GM11168 (cell line): ENCODE measurements around the gene YY1.
"Not testable (repeated sequence)": the region's sequence is repeated elsewhere in the genome, so short reads cannot be mapped to it uniquely, and the experiment has no call there.

ENCODE experiments used
- in situ Hi-C: fragments of 300-500 bp; cut with MboI; formaldehyde crosslinking; loops from one replicate; pipeline ENCODE4 v1.12.0; 2022; ENCODE audit warnings: low sequenced_read_pairs; ENCODE audit not compliant: unreplicated experiment

YY1 gene

DNA sequence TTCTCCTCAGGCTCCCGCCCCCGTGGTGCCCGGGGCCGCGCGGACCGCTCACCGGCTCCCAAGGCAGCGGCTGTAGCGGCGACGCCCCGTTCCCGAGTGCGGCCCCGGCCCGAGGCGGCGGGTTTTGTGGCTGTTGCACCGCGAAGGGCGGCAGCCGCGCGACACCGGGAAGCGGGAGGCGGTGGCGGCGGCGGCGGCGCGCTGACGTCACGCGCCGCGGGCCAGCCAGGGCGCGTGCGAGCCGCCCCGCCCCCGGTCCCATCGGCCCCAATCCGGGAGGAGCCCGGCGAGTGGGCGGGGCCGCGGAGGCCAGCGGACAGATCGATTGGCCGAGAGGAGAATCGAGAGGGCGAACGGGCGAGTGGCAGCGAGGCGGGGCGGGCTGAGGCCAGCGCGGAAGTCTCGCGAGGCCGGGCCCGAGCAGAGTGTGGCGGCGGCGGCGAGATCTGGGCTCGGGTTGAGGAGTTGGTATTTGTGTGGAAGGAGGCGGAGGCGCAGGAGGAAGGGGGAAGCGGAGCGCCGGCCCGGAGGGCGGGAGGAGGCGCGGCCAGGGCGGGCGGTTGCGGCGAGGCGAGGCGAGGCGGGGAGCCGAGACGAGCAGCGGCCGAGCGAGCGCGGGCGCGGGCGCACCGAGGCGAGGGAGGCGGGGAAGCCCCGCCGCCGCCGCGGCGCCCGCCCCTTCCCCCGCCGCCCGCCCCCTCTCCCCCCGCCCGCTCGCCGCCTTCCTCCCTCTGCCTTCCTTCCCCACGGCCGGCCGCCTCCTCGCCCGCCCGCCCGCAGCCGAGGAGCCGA is at the start of gene YY1:
Gene YY1, plus strand, starts transcription at position 726 of the 792 bp plus-strand sequence. CDS start 101 bp downstream, outside the sequence.
- in situ Hi-C loops: no loop called here

DNA sequence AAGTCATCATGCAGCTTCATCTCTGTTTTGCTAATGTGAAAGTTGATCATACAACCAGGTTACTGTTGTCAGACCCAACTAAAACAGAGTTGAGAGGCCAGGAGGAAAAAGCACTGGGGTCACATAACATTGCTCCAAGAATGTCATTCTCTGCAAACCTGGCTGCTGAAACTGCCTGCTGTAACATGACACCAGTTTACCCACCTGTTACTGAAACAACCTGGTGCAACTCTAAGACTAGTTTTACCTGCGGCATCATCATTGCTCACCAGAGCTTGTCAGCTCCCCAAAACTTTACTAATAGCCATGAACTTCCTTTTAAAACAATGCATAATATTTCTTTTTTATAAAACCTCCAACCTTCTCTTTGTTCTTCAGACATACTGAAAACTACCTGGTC is 48.8 kb upstream of the YY1 start:
- in situ Hi-C loops: no loop called here

DNA sequence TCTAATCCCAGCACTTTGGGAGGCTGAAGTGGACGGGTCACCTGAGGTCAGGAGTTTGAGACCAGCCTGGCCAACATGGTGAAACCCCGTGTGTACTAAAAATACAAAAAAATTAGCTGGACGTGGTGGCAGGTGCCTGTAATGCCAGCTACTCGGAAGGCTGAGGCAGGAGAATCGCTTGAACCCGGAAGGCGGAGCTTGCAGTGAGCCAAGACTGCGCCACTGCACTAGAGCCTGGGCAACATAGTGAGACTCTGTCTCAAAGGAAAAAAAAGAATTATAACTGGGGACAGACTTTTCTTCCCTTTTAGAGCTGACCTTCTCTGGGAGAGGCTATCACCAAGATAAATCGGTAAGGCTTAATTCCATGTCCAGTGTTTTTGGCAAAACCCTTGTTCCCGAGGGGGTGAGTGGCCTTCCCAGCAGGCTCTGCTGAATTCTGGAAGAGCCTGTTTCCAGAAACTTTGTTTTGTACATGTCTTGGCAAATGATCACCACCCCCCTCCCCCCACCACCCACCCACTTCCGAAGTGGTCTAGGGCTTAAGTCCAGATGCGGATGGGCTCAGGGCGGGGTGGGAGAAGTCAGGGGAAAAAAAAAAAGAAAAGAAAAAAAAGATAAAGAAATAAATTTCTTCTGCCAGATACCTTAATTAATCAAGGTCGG is 47.2 kb upstream of the YY1 start:
- in situ Hi-C loops: no loop called here

DNA sequence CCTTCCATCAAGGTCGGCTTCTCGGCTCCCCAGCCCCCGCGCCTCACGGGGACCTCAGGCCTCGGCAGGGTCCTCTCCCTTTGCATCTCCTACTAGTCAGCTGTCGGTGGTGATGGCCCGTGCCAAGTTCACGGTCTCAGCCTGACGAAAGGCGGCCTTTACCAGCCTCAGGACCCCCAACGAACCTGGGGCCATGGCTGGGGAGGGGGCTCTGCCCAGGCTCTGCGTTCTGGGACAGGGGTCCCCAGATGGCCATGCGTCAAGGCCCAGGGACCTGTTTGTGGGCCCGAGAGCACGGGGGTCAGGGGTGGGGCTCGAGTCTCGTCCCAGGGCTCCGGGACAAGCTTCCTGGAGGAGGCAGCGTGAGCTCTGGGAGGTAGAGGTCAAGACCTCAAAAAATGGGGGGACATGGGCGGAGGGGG is 46.7 kb upstream of the YY1 start:
- in situ Hi-C loops: no loop called here

DNA sequence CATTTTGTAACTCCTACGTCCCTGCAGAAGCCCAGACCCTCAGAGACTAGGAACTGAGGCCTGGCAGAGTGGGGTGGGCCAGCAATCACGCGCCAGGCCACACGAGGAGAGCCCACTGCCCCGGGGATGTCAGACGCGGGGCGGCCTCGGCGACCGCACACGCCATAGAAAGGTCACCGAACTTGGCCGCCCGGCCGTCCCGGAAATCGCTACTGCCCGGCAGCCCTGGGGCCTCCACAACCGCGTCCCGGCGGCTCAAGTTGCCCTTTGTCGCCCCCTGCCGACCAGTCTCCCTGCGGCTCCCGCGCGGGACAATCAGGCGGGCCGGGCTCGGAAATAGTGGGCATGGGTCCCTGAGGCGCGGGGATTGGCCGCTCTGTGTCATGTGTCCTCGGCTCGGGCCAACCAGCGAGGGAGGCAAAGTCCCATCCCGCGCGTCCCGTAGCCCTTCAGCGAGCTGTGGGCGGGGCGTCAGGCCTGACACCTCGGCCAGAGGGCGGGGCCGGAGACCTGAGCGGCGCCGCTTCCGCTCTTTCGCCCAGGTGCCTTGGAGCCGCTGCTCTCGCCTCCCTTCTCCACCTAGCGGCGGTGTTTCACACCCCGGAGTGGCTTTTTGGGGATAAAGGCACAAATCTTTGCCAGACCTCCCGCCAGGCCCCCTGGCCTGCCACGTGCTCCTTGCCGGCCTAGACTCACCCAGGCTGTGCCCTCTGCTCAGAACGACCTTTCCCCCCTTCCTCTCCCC is 46.1 kb upstream of the YY1 start:
- in situ Hi-C loops: no loop called here

DNA sequence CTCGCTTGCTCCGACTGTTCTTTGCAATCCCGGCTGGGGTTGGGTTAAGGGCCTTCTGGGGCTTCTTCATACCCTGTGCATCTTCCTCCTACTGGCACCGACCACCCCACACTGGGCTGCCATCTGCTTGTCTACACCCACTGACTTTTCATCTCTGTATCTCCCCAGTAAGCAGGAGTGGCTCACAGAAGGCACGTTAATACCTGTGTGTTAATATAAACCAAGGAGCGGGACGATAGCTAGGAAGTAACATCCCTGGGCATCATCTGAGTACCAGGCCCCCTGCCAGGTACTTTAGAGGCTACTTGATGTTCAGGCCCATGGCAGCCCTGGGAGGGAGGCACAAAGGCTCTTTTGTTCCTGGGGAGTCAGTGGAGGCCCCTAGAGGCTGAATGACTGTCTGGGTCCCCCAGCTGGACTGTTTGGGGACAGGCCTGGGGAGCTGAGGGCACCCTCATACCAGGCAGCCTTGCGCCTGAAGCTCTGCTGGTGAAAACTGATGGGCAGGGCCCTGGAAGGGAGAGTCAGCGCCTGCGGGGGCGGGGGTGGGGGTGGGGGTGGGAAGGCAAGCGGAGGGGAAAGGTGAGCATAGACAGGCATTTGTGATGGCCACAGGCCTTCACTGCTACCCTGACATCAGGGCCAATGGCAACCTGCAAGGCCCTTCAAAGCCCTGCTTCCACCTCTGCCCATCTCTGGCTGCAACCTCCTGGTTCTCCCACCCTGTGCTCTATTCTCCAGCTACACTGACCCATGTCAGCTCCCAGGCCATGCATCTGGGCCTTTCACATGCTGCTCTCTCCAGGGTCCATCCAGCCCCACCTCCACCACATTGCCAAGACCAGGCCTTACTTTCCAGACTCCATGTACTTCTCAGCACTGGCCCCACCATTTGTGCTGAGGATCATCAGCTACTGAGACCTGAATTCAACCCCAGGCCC is 45.3 kb upstream of the YY1 start:
- in situ Hi-C loops: no loop called here

DNA sequence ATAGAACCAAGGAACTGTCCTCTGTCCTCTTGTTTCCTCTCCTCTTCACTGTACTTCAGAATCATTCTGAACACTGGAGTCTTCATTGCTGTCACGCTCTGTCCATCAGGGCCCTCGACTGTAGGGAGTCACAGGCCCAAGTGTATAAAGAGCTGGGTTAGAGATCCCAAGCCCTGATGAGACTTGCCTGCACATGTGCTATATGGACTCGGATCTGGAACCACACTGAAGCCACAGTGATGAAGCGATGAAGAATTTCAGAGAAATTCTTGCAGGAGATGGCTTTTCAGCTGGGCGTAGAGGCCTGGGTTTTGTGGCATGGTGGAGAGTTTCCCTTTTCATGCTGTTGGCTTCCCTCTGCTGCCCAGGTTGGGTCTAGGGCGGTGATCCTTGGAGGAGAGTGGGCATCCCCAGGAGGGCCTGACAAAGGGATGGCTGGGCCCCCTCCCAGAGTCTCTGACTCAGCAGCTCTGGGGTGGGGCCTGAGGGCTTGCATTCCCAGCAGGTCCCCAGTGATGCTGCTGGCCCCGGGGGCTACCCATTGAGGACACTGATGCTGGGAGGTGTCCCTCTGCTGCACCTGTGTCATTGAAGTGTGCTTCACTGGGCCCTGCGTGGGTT is 39.6 kb upstream of the YY1 start:
- in situ Hi-C loops: no loop called here

DNA sequence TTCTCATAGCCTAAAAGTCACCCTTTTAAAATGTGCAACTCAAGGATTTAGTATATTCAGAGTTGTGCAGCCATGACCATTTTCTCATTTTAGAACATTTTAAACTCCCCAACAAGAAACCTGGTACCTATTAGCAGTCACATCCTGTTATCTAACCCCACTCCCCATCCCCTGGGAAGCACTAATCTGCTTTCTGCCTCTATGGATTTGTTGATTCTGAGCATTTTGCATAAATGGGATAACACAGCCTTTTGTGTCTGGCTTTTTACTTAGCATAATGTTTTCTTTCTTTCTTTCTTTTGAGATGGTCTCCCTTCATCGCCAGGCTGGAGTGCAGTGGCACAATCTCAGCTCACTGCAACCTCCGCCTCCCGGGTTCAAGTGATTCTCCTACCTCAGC is 38.6 kb upstream of the YY1 start:
- in situ Hi-C loops: no loop called here

DNA sequence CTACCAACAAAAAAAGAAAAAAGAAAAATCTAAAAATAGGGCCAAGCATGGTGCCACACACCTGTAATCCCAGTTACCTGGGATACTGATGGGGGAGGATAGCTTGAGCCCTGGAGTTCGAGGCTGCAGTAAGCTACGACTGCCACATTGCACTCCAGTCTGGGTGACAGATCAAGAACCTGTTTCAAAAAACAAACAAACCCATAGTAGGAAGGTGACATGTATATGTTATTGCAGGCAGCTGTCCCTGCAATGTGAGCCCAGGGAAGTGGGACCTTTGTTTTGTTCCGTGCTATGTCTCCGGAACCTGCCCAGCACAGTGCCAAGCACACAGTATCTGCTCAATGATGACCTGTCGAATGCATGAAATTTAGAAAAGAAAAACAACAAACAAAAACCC is 37.2 kb upstream of the YY1 start:
- in situ Hi-C loops: no loop called here

DNA sequence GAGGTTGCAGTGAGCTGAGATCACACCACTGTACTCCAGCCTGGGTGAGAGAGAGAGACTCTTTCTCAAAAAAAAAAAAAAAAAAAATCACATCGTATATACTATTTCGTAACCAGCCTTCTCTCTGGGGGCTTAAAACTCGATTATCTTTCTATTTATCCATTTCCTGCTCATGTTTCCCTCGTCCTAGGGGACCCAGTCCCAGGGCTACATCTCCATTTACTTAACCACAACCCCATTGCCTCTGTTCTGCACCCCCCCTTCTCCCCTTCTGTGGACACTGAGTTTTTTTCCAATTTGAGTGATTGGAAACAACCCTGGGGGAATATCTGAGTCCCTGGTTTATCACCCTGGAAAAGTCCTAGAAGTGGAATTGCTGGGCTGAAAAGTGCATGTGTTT is 36.2 kb upstream of the YY1 start:
- in situ Hi-C loops: no loop called here

DNA sequence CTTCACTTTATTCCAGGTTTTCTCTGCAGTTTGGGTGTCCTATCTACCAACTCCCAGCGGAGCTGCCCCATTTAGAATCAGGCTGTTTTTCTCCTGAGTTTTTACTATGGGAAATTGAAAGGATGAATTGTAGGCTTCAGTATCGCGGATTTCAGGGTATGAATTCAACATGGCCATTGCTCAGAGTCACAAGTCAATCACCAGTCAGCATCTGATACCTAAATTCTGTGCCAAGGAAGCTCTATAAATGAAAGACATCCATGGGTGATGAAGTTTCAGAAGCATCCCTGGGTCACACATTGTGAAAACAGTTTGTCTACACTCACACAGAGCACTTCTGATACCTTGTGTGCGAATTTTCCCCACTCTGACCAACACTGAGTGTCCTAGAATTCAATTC is 35.8 kb upstream of the YY1 start:
- in situ Hi-C loops: no loop called here

DNA sequence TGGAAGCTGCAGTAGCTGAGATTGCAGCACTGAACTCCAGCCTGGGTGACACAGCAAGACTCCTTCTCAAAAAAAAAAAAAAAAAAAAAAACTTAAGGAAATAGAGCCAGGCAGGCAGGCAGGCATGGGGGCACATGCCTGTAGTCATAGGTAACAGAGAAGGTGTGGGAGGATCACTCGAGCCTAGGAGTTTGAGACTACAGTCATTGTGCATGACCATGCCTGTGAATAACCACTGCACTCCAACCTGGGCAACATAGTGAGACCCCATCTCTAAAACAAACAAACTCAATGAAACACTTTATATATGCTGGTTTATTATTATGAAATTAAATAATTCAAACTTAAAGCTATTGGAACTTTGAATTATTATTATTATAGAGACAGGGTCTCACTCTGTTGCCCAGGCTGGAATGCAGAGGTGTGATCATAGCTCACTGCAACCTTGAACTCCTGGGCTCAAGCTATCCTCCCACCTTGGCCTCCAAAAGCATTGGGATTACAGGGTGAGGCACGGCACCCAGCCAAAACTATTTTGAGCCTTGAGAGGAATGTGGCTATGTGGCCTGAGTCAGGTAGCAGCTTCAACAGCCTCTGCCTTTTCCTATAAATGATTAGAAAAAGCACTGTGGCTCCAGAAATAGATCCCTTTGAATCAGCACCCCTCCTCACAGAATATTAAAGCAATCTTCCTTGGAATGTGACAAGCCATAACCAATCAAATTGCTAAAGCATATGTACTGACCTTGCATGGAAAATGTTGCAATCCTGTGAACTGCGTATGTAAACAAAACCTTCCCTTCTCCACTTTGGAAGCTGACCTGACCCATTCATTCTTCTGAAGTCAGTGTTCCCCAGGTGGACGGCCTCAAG is 34.7 kb upstream of the YY1 start:
- in situ Hi-C loops: no loop called here

DNA sequence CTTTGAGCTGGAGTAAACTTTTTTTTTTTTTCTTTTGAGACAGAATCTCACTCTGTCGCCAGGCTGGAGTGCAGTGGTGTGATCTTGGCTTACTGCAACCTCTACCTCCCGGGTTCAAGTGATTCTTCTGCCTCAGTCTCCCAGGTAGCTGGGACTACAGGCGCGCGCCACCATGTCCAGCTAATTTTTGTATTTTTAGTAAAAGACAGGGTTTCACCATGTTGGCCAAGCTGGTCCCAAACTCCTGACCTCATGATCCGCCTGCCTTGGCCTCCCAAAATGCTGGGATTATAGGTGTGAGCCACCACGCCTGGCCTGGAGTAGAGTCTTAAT is 34.1 kb upstream of the YY1 start:
- in situ Hi-C loops: not testable (repeated sequence)

DNA sequence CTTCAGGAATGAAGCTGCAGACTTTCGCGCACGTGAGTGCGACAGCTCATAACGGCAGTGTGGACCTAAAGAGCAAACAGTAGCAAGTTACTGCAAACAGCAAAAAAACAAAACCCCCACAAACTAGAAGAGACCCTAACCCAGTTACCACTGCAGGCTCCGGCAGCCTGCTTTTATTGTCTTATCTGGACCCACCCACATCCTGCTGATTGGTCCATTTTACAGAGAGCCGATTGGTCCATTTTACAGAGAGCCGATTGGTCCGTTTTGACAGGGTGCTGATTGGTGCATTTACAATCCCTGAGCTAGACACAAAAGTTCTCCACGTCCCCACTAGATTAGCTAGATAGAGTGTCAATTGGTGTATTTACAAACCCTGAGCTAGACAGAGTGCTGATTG is 31.4 kb upstream of the YY1 start:
- in situ Hi-C loops: not testable (repeated sequence)

DNA sequence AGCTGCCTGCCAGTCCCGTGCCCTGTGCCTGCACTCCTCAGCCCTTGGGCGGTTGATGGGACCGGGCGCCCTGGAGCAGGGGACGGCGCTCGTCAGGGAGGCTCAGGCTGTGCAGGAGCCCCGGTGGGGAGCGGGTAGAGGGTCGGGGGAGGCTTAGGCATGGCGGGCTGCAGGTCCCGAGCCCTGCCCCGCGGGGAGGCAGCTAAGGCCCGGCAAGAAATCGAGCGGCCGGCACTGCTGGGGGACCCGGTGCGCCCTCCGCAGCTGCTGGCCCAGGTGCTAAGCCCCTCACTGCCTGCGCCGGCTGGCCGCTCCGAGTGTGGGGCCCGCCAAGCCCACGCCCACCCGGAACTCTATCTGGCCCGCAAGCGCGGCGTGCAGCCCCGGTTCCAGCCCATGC is 30.8 kb upstream of the YY1 start:
- in situ Hi-C loops: not testable (repeated sequence)

DNA sequence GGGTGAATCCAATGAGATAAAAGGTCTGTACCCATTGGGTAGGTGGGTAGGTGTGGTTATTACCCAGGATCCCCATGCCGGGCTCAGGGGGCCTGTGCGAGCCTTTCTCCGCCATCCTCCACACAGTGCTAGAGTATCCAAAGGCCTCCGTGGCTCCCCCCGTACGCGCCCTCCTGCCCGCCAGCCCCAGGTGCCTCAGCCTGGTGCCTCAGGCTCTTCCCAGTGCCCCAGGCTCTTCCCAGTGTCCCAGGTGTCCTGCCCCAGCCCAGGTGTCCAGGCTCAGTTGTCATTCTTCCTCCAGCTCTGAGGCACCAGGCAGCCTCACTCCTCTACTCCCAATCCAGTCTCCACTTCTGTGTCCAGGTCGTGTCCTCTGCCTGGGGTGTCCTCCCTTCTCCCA is 27.6 kb upstream of the YY1 start:
- in situ Hi-C loops: no loop called here

DNA sequence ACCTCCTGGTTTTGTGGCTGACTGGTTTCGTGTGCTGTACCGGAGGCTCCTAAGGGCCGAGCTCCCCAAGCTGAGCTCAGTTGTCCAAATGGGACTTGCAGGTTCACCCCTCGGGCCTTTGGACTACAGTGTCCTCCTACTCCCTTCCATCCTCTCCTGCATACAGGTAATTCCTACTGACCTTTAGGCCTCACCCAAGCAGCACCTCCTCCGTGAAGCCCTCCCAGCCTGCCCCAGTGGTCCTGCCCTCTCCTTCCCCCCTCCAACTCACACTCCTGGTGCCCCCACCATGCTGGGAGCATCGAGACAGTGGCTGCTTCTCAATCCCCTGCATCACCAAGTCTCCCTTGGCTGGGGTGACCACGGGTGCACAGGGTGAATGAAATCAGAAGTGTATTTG is 27.1 kb upstream of the YY1 start:
- in situ Hi-C loops: no loop called here

DNA sequence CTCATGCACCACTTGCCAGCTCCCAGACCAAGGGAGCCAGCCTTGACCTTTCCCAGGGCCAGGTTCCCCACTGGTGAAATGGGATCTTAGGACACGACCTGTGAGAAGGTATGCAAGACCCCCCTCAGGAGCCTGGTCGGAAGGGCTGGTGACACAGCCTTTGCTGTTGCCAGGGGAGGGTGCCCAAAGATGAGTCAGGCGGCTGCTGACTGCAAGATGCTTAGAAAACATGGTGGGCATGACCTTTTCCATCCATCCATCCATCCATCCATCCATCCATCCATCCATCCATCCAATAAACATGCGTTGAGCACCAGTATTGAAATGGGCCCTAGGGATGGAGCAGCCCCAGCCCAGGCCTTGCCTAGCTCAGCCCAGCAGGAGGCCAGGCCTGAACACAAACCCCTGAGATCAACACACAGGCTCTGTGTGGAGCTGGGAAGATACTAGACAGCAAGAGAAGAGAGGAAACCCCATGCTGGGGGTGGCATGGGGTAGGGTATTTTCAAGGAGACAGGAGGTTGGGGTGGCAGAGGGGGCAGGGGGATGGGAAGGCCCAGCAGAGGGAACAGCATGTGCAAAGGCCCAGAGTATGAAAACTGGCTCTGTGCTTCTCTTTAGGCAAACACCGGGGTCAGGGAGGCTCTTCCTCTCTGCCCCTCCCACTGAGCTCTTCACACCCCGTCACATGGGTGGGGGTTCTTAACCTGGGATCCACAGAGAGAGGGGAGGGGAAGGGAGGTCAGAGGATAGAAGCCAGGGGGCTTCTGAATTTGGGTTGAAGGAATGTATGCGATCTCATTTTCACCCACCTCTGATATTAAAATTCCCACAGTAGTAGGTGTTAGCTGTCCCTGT is 26.2 kb upstream of the YY1 start:
- in situ Hi-C loops: no loop called here
